Cardiac fibroblast (primary cell): ENCODE measurements around the gene FKBP9.

Experiments used
- DNase-seq, 2 donors: peaks; one replicate each; pipeline versions ENCODE4 v3.0.0 to v3.0.0-alpha.2; 2010; ENCODE audit warnings: low read depth in 2 of 2
- H3K4me3 ChIP-seq, 2 donors: replicated peaks in 1 of 2; 1 replicate in 1 of 2; 2 replicates in 1 of 2; pipeline ENCODE4 v1.5.1; 2011; ENCODE audit warnings: low read depth in 2 of 2, low read length in 2 of 2, mild to moderate bottlenecking in 2 of 2, moderate library complexity in 1 of 2
- CTCF ChIP-seq: IDR thresholded peaks from one replicate; pipeline ENCODE4 v1.5.1; 2011; ENCODE audit warnings: low read depth, mild to moderate bottlenecking, low read length, inconsistent platforms

The FKBP9 gene

GRCh38 chr7:33035776-33036175 lies 78.5 kb downstream of the FKBP9 start:
- DNase-seq = peak in 1 of 2 donors; percentile 12
- TF ChIP-seq CTCF = no peak
- H3K4me3 ChIP-seq = no peak overlapping the region

DNA sequence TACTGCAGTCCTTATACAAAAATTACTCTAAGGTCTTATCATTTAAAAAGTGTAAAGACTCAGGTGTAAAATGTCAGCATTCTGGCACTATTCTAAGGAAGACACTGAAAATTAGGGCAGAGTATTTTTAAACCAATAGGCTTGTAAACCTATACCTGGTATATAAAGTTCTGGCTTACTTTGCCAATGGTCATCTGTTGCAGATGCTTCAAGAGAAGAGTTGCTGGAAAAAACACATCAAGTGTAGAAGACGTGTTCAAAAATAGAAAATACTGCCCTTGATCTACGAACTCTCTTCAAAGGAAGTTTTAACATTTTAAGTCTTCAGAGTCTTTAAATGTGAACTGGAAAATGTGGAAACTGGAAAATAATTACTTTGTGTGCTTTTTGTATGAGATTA lies 81.4 kb downstream of the FKBP9 start:
- DNase-seq = no peak
- TF ChIP-seq CTCF = no peak
- H3K4me3 ChIP-seq = no peak overlapping the region

- no peak for TF ChIP-seq CTCF
- peak overlapping the region; percentile 30 to 51 for H3K4me3 ChIP-seq
- DNase-seq = peak; percentile 28 to 36
These were observed 82.1 kb downstream of the FKBP9 start for GRCh38 chr7:33039257-33039902.

- TF ChIP-seq CTCF = no peak
- peak in 1 of 2 donors; percentile 25 for DNase-seq
- peak overlapping the region; percentile 30 to 51 for H3K4me3 ChIP-seq
These were observed 82.7 kb downstream of the FKBP9 start for GRCh38 chr7:33039903-33040292.

- TF ChIP-seq CTCF = no peak
- H3K4me3 ChIP-seq = no peak overlapping the region
- peak; percentile 29 to 34 for DNase-seq
These were observed 83.7 kb downstream of the FKBP9 start for GRCh38 chr7:33040803-33041516.

DNA sequence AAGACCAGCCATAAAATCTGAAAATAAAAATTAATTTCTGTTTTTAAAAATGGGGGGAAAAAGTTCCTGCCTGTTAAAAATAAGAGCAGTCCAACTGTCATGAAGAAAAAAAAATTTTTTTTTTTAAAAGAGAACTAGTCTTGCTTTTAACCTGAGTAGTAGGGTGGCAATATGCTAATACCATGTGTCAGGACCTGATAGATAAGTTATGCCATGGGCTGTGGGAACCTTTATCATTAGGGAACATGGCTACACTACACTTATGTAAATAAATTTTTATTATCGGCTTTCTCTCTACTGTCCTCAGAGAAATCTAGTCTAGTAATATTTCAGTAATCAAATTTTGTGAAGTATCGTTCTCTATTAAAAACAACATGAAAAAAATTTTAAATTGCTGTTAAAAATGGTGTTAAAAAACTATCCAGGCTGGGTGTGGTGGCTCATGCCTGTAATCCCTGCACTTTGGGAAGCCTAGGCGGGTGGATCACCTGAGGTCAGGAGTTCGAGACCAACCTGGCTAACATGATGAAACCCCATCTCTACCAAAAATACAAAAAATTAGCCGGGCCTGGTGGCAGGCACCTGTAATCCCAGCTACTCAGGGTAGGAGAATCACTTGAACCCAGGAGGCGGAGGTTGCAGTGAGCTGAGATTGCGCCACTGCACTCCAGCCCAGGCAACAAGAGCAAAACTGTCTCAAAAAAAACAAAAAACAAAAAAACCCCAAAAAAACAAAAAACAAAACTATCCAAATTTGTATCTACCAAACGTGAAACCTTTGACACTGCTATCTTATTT lies 84.6 kb downstream of the FKBP9 start:
- no peak for DNase-seq

More for the DNA sequence above, 84.6 kb downstream of the FKBP9 start:
- H3K4me3 ChIP-seq = no peak overlapping the region
- TF ChIP-seq CTCF = no peak
